SH-SY5Y (cell line): ENCODE results near the gene STOML2.

Source experiments
- GATA2 ChIP-seq: IDR thresholded peaks from 2 replicates; pipeline ENCODE4 v1.6.1; 2011; ENCODE audit warnings: mild to moderate bottlenecking, low read depth, low read length
- GATA3 ChIP-seq: IDR thresholded peaks from 2 replicates; pipeline ENCODE4 v1.6.1; 2011; ENCODE audit warnings: low read depth, mild to moderate bottlenecking, low read length, moderate library complexity

DNA sequence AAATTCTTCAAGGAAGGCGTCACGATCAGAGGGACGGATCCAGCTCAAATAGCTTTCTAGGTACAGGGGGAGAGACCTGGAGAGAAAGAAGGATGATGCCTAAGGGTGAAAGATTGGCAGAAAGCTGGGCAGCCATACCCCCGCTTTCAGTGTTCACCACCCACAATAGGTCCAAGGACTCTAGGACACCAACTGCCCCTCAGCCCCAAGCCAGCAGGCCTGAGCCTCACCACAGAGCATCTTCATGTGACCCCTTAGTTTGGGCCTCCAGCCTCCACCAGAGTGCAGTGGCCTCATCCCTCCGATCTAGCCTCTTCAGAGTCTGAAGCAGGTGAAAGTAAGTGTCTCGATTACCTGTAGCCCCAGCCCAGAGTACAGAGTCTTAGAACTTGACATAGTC is 28.8 kb downstream of the STOML2 start:
- no peak for TF ChIP-seq GATA3
- TF ChIP-seq GATA2: no peak
